ENCODE results near the gene ASCC3.

The ASCC3 gene

GRCh38 chr6:100462706-100463629 is 418.2 kb downstream of the ASCC3 start:
- DNase-seq = no peak

GRCh38 chr6:100461917-100462705 is 419.0 kb downstream of the ASCC3 start:
- no peak for DNase-seq

- no peak for DNase-seq
These were observed 419.7 kb downstream of the ASCC3 start for GRCh38 chr6:100461278-100461916.

GRCh38 chr6:100460650-100461204 is 420.4 kb downstream of the ASCC3 start:
- DNase-seq = no peak

DNA sequence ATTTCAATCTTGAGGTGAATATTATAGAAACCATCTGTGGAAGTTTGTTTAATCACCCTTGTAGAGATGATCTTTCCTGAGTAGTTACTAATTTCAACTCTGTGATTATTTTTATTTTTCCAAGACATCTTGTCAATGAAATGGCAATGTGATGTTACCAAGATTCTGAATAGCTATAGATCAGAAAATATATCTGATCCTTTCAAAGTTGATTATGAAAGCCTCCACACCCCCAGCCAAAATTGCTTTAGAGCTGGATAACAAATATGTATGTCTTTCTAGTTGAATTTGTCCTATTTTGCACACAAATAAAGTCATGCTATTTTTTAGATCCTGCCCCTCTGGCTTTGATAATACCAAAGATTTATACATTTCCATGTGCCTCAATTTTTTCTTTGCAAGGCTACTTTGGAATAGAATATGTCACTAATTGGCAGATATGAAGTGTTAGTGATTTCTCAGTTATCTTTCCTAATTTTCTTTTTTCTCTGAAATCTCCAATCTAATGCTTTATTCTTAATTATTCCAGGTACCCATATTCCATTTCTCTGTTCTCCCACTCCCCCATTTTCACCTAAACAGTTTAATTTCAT is 421.4 kb downstream of the ASCC3 start:
- DNase-seq = no peak

DNA sequence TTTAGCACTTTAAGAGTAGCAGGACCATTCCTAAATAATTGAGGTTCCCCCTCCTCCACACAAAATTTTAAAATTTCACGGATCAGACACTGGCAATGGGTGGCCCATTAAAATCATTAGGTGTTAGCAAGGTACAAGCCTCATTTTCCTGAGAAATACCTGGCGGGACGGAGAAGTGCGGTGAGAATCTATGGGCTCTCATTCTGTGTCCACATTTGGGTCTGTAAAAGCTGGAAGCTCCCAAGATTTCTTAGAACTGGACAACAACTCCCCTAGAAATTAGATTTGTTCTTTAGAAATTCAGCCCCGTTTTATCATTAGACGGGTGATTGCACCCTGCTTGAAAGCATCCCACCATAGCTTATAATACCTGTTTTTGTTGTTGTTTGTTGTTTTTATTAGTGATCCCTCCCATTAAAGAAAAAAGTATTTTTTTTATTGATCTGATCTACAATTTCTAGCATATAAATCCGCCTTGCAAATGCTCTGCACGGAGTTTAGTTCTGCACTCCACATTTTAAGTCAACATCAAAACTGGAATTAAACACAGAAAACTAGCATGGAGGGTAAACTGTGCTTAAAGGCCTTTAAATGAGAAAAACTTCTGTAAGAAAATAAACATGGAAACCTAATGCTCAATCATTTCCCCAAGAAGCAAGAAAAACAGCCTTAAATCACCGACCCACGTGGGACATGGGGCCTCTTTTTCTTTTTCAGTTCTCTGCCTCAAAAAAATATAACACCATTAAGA is 422.1 kb downstream of the ASCC3 start:
- no peak for DNase-seq

All from CD4-positive, alpha-beta T cell treated with Interleukin-17A for 4 hours (primary cell).